Measurements from ENCODE around the gene SPOUT1. TPM values are rescaled to one million over a fixed set of nuclear protein-coding genes. Genes with fewer than 3 reads are reported as not detected.

SPOUT1 gene
- total RNA-seq, 4 donors from 2014 or later = 26.4 to 71.7 (median 39.0) TPM

- H3K9me3 ChIP-seq = no peaks in the 10 kb centered on the region
- H3K27ac ChIP-seq = peak overlapping the region in 1 of 4 donors; percentile 93
- DNase-seq (ENCODE audit: low spot score in 2 of 2) = no peak
- WGBS, 2 donors = 43 to 81% methylated on average over 1 of the region's 1 CpG
- peaks cover 0 to 25% (median 11%) of the 10 kb centered on the region in 4 donors for H3K4me1 ChIP-seq
- H3K27me3 ChIP-seq = no peaks in the 10 kb centered on the region
- H3K4me3 ChIP-seq = peak overlapping the region in 2 of 4 donors; percentile 87 to 91
- H3K36me3 ChIP-seq = peaks cover 0 to 40% (median 5%) of the 10 kb centered on the region in 3 donors
- TF ChIP-seq CTCF (IDR thresholded peaks at IDR 0.05) = no peak
- TF ChIP-seq POLR2A (IDR thresholded peaks at IDR 0.05) = no peak
- no peak for TF ChIP-seq EP300 (IDR thresholded peaks at IDR 0.05)
These were observed 41.1 kb downstream of the SPOUT1 start for GRCh38 chr9:128788445-128788844.

GRCh38 chr9:128787659-128788058 is 41.9 kb downstream of the SPOUT1 start:
- H3K4me3 ChIP-seq = peak overlapping the region; percentile 87 to 95 (median 89)
- DNase-seq (ENCODE audit: low spot score in 2 of 2) = peak in 1 of 2 donors; percentile 8
- H3K36me3 ChIP-seq = peaks cover 0 to 32% (median 5%) of the 10 kb centered on the region in 3 donors
- 0 to 1% methylated on average over 7 of the region's 7 CpGs for WGBS, 2 donors
- H3K27me3 ChIP-seq = no peaks in the 10 kb centered on the region
- H3K9me3 ChIP-seq = no peaks in the 10 kb centered on the region
- H3K27ac ChIP-seq = peak overlapping the region in 3 of 4 donors; percentile 89 to 93 (median 90)
- TF ChIP-seq CTCF (IDR thresholded peaks at IDR 0.05) = no peak
- no peak for TF ChIP-seq POLR2A (IDR thresholded peaks at IDR 0.05)
- no peak for TF ChIP-seq EP300 (IDR thresholded peaks at IDR 0.05)
- peaks cover 0 to 25% (median 11%) of the 10 kb centered on the region in 4 donors for H3K4me1 ChIP-seq

- WGBS, 2 donors = 12 to 13% methylated on average over 37 to 39 of the region's 64 CpGs
- Histone ChIP-seq H3K9me3 (no peaks in the 10 kb centered on the region), H3K27me3 (no peaks in the 10 kb centered on the region), H3K27ac (peak within 1 kb of the TSS; percentile 42 to 93 (median 90)), H3K4me1 (peaks cover 0 to 25% (median 11%) of the 10 kb centered on the region in 4 donors), H3K36me3 (peaks cover 0 to 25% (median 5%) of the 10 kb centered on the region in 3 donors), H3K4me3 (peak within 1 kb of the TSS; percentile 87 to 95 (median 89))
- DNase-seq (ENCODE audit: low spot score in 2 of 2) = peak; percentile 84 to 85
- TF ChIP-seq EP300 (IDR thresholded peaks at IDR 0.05) (peak; percentile 37 to 81), POLR2A (IDR thresholded peaks at IDR 0.05) (peak; percentile 38 to 63), CTCF (IDR thresholded peaks at IDR 0.05) (peak in 2 of 5 experiments; percentile 13 to 28)
These were observed 42.7 kb downstream of the SPOUT1 start, which contains the start of gene TBC1D13 for GRCh38 chr9:128786681-128787601. TBC1D13 (plus strand) TSS chr9:128787253; CDS start chr9:128787354, 101 bp downstream.

GRCh38 chr9:128785427-128785826 is 44.2 kb downstream of the SPOUT1 start:
- H3K36me3 ChIP-seq = peaks cover 0 to 10% (median under 1%) of the 10 kb centered on the region in 3 donors
- 92 to 93% methylated on average over 6 of the region's 6 CpGs for WGBS, 2 donors
- H3K4me3 ChIP-seq = no peak overlapping the region
- peaks cover 0 to 25% (median 11%) of the 10 kb centered on the region in 4 donors for H3K4me1 ChIP-seq
- no peak for DNase-seq (ENCODE audit: low spot score in 2 of 2)
- no peak overlapping the region for H3K27ac ChIP-seq
- TF ChIP-seq EP300 (IDR thresholded peaks at IDR 0.05) (no peak), CTCF (IDR thresholded peaks at IDR 0.05) (no peak), POLR2A (IDR thresholded peaks at IDR 0.05) (no peak)
- H3K27me3 ChIP-seq = no peaks in the 10 kb centered on the region
- H3K9me3 ChIP-seq = no peaks in the 10 kb centered on the region

GRCh38 chr9:128782669-128783068 is 46.9 kb downstream of the SPOUT1 start:
- no peak overlapping the region for H3K4me3 ChIP-seq
- 94 to 100% methylated on average over 1 of the region's 1 CpG for WGBS, 2 donors
- H3K4me1 ChIP-seq = peaks cover 0 to 4% (median 1%) of the 10 kb centered on the region in 4 donors
- H3K27ac ChIP-seq = no peak overlapping the region
- DNase-seq (ENCODE audit: low spot score in 2 of 2) = no peak
- H3K27me3 ChIP-seq = no peaks in the 10 kb centered on the region
- H3K9me3 ChIP-seq = no peaks in the 10 kb centered on the region
- TF ChIP-seq EP300 (IDR thresholded peaks at IDR 0.05) (no peak), CTCF (IDR thresholded peaks at IDR 0.05) (no peak), POLR2A (IDR thresholded peaks at IDR 0.05) (no peak)
- no peaks in the 10 kb centered on the region for H3K36me3 ChIP-seq

All from tibial nerve (tissue), 4 donors.